Brain microvascular endothelial cell (primary cell): ENCODE measurements around the gene ZNF10.

Experiments used
- DNase-seq: peaks from one replicate; pipeline ENCODE4 v3.0.0-alpha.2; 2020
- H3K27ac ChIP-seq: fragments of 250-450 bp; sonication (Bioruptor Pico); 2 replicates; pipeline ENCODE4 v1.5.1; 2020; ENCODE audit warnings: mild to moderate bottlenecking, moderate library complexity
- H3K27me3 ChIP-seq: fragments of 250-450 bp; sonication (Bioruptor Pico); replicated peaks from 2 replicates; pipeline ENCODE4 v1.5.1; 2020; ENCODE audit warnings: mild to moderate bottlenecking
- H3K36me3 ChIP-seq: fragments of 250-450 bp; sonication (Bioruptor Pico); replicated peaks from 2 replicates; pipeline ENCODE4 v1.5.1; 2020; ENCODE audit warnings: mild to moderate bottlenecking
- H3K4me3 ChIP-seq: 2 replicates; pipeline ENCODE4 v1.5.1; 2011; ENCODE audit warnings: low read depth, mild to moderate bottlenecking, control low read depth, low read length, moderate library complexity
- in situ Hi-C: cut with HindIII; loops from 2 replicates; pipeline ENCODE4 v1.10.0; 2017; ENCODE audit warnings: low sequenced_read_pairs, low pct_ligation_motif_present
- TF ChIP-seq, protein P1 (sequence below): IDR thresholded peaks from 2 replicates; pipeline ENCODE4 v1.5.1; 2011; ENCODE audit warnings: low read depth, mild to moderate bottlenecking, moderate library complexity, low read length, control low read depth, inconsistent platforms; ENCODE audit errors: missing control alignments

ZNF10 gene

DNA sequence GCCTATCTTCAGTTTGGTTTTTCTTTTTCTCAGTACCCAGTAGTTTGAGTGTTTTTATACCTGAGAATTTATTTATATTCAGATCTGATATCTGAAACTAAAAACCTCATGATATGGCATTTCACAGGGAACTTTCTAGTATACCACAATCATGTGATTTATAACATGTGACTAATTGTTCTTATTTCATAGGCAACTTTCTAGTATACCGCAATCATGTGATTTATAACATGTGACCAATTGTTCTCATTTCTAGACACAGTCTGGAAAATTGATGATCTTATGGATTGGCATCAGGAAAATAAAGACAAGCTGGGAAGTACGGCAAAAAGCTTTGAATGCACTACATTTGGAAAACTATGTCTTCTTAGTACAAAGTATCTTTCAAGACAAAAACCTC lies 71.5 kb downstream of the ZNF10 start:
- TF ChIP-seq, protein P1, sequence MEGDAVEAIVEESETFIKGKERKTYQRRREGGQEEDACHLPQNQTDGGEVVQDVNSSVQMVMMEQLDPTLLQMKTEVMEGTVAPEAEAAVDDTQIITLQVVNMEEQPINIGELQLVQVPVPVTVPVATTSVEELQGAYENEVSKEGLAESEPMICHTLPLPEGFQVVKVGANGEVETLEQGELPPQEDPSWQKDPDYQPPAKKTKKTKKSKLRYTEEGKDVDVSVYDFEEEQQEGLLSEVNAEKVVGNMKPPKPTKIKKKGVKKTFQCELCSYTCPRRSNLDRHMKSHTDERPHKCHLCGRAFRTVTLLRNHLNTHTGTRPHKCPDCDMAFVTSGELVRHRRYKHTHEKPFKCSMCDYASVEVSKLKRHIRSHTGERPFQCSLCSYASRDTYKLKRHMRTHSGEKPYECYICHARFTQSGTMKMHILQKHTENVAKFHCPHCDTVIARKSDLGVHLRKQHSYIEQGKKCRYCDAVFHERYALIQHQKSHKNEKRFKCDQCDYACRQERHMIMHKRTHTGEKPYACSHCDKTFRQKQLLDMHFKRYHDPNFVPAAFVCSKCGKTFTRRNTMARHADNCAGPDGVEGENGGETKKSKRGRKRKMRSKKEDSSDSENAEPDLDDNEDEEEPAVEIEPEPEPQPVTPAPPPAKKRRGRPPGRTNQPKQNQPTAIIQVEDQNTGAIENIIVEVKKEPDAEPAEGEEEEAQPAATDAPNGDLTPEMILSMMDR: no peak
- H3K4me3 ChIP-seq: no peak overlapping the region
- in situ Hi-C loops: no loop called here
- DNase-seq: no peak
- H3K36me3 ChIP-seq: peaks cover 29% of the 10 kb centered on the region
- H3K27me3 ChIP-seq: no peaks in the 10 kb centered on the region
- no peak overlapping the region for H3K27ac ChIP-seq

DNA sequence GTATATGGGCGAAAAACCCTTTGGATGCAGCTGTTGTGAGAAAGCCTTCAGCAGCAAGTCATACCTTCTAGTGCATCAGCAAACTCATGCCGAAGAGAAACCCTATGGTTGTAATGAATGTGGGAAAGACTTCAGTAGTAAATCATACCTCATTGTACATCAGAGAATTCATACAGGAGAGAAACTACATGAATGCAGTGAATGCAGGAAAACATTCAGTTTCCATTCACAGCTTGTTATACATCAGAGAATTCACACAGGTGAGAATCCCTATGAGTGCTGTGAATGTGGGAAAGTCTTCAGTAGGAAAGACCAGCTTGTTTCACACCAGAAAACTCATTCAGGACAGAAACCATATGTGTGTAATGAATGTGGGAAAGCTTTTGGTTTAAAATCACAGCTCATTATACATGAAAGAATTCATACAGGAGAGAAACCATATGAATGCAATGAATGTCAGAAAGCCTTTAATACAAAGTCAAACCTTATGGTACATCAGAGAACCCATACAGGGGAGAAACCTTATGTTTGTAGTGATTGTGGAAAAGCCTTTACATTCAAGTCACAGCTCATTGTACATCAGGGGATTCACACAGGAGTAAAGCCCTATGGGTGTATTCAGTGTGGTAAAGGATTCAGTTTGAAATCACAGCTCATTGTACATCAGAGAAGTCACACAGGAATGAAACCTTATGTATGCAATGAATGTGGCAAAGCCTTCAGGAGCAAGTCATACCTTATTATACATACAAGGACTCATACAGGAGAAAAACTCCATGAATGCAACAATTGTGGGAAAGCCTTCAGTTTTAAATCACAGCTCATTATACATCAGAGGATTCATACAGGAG lies 72.3 kb downstream of the ZNF10 start:
- no peak for DNase-seq
- H3K36me3 ChIP-seq: peaks cover 29% of the 10 kb centered on the region
- TF ChIP-seq, protein P1: no peak
- H3K4me3 ChIP-seq: no peak overlapping the region
- in situ Hi-C loops: no loop called here
- no peak overlapping the region for H3K27ac ChIP-seq
- no peaks in the 10 kb centered on the region for H3K27me3 ChIP-seq

DNA sequence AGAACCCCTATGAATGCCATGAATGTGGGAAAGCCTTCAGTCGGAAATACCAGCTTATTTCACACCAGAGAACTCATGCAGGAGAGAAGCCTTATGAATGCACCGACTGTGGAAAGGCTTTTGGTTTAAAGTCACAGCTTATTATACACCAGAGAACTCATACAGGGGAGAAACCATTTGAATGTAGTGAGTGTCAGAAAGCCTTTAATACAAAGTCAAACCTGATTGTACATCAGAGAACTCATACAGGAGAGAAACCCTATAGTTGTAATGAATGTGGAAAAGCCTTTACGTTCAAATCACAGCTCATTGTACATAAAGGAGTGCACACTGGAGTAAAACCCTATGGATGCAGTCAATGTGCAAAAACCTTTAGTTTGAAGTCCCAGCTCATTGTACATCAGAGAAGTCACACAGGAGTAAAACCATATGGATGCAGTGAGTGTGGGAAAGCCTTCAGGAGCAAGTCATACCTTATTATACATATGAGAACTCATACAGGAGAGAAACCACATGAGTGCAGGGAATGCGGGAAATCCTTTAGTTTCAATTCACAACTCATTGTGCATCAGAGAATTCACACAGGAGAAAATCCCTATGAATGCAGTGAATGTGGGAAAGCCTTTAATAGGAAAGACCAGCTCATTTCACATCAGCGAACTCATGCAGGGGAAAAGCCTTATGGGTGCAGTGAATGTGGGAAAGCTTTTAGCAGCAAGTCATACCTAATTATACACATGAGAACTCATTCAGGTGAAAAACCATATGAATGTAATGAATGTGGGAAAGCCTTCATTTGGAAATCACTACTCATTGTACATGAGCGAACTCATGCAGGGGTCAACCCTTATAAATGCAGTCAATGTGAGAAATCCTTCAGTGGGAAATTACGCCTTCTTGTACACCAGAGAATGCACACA lies 73.2 kb downstream of the ZNF10 start:
- Histone ChIP-seq H3K36me3 (peaks cover 29% of the 10 kb centered on the region), H3K4me3 (no peak overlapping the region), H3K27ac (no peak overlapping the region), H3K27me3 (no peaks in the 10 kb centered on the region)
- in situ Hi-C loops: no loop called here
- TF ChIP-seq, protein P1: no peak
- no peak for DNase-seq

DNA sequence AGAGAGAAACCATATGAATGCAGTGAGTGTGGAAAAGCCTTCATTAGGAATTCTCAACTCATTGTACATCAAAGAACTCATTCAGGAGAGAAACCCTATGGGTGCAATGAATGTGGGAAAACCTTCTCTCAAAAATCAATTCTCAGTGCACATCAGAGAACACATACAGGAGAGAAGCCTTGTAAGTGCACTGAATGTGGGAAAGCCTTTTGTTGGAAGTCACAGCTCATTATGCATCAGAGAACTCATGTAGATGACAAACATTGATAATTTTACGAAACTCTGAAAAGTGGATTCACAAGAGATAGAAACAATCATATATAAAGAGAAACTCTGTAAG lies 73.8 kb downstream of the ZNF10 start:
- in situ Hi-C loops: no loop called here
- no peak for DNase-seq

DNA sequence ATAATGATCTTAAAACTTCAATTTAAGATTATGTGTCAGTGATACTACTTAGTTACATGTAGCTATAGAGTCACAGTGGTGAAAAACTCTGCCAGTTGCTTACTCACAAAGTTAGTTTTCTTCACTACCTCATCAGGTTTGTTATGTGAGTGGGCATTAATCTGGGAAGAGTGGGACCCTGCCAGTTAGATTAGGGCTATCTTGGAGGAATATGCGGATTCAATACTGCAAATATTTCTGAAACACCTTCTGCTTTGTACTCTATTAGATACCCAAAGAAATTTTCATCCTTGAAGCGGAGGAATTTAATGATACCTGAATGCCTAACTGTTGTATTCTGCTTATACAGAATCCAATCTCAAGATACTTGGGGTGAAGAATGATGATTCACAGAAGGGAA lies 76.0 kb downstream of the ZNF10 start:
- in situ Hi-C loops: no loop called here
- no peak overlapping the region for H3K4me3 ChIP-seq
- DNase-seq: no peak
- peaks cover 22% of the 10 kb centered on the region for H3K36me3 ChIP-seq
- H3K27ac ChIP-seq: no peak overlapping the region
- no peaks in the 10 kb centered on the region for H3K27me3 ChIP-seq
- TF ChIP-seq, protein P1: no peak

More for the DNA sequence above, 73.8 kb downstream of the ZNF10 start:
- Histone ChIP-seq H3K27me3 (no peaks in the 10 kb centered on the region), H3K27ac (no peak overlapping the region), H3K4me3 (no peak overlapping the region), H3K36me3 (peaks cover 29% of the 10 kb centered on the region)
- TF ChIP-seq, protein P1: no peak
